NT2/D1 (cell line): ENCODE measurements around the gene ARAP2.

ENCODE experiments used
- SUZ12 ChIP-seq: IDR thresholded peaks from 2 replicates; pipeline ENCODE4 v1.6.1; 2011; ENCODE audit not compliant: insufficient read length, insufficient read depth; ENCODE audit errors: extremely low read depth
- YY1 ChIP-seq: IDR thresholded peaks from 2 replicates; pipeline ENCODE4 v1.6.1; 2011; ENCODE audit not compliant: insufficient read length, insufficient read depth
- ZNF274 ChIP-seq: IDR thresholded peaks from 2 replicates; pipeline ENCODE4 v1.6.1; 2011; ENCODE audit warnings: mild to moderate bottlenecking, low read depth, low read length

- TF ChIP-seq YY1 = no peak
- no peak for TF ChIP-seq ZNF274
- TF ChIP-seq SUZ12 = no peak
These were observed 161.5 kb downstream of the ARAP2 start for GRCh38 chr4:36082817-36083216.
